Activated CD8-positive, alpha-beta memory T cell treated with anti-CD3 and anti-CD28 coated beads, Interleukin-2, amount 50 U/mL, for 24 hours (primary cell): Measurements from ENCODE around the gene OR5K2.

Experiments used
- DNase-seq: peaks from one replicate; pipeline ENCODE4 v3.0.0-alpha.2; 2020; ENCODE audit errors: extremely low read depth

The OR5K2 gene

GRCh38 chr3:98497381-98497780 lies at the start of gene OR5K2:
Gene OR5K2, plus strand, starts transcription at chr3:98497681. Its CDS starts 0 bp downstream, at chr3:98497681.
- DNase-seq: no peak

- DNase-seq: no peak
Observed at GRCh38 chr3:98449606-98450193, 47.8 kb upstream of the OR5K2 start.

- no peak for DNase-seq
Observed at GRCh38 chr3:98450372-98450771, 47.1 kb upstream of the OR5K2 start.

- no peak for DNase-seq
Observed at GRCh38 chr3:98453827-98454226, 43.7 kb upstream of the OR5K2 start.

GRCh38 chr3:98454929-98455328 lies 42.6 kb upstream of the OR5K2 start:
- no peak for DNase-seq

- no peak for DNase-seq
Observed at GRCh38 chr3:98457543-98457942, 39.9 kb upstream of the OR5K2 start.

GRCh38 chr3:98460220-98460619 lies 37.3 kb upstream of the OR5K2 start:
- DNase-seq: no peak

GRCh38 chr3:98462901-98463300 lies 34.6 kb upstream of the OR5K2 start, which contains the start of gene OR5K1:
Gene OR5K1, plus strand, starts transcription at chr3:98463201. Its CDS starts 6,376 bp downstream, at chr3:98469577.
- no peak for DNase-seq

- DNase-seq: no peak
Observed at GRCh38 chr3:98482717-98483482, 14.6 kb upstream of the OR5K2 start.

- DNase-seq: no peak
Observed at GRCh38 chr3:98483626-98484025, 13.9 kb upstream of the OR5K2 start.

GRCh38 chr3:98500019-98500418 lies 2.5 kb downstream of the OR5K2 start:
- DNase-seq: no peak

- no peak for DNase-seq
Observed at GRCh38 chr3:98501270-98501669, 3.8 kb downstream of the OR5K2 start.

- DNase-seq: no peak
Observed at GRCh38 chr3:98501863-98502576, 4.5 kb downstream of the OR5K2 start.

- DNase-seq: no peak
Observed at GRCh38 chr3:98504539-98504938, 7.1 kb downstream of the OR5K2 start.

GRCh38 chr3:98508582-98508981 lies 11.1 kb downstream of the OR5K2 start:
- DNase-seq: no peak

- no peak for DNase-seq
Observed at GRCh38 chr3:98512576-98512975, 15.1 kb downstream of the OR5K2 start.

- no peak for DNase-seq
Observed at GRCh38 chr3:98513091-98513511, 15.6 kb downstream of the OR5K2 start.

GRCh38 chr3:98513736-98514135 lies 16.3 kb downstream of the OR5K2 start:
- no peak for DNase-seq

- DNase-seq: no peak
Observed at GRCh38 chr3:98514948-98515347, 17.5 kb downstream of the OR5K2 start.

GRCh38 chr3:98518816-98519215 lies 21.3 kb downstream of the OR5K2 start:
- no peak for DNase-seq

- DNase-seq: no peak
Observed at GRCh38 chr3:98519351-98519750, 21.9 kb downstream of the OR5K2 start.

GRCh38 chr3:98521897-98522543 lies 24.5 kb downstream of the OR5K2 start:
- DNase-seq: peak; percentile 24
